Caki2 (cell line): ENCODE measurements around the gene RNF213. TPM values are rescaled to one million over a fixed set of nuclear protein-coding genes. Genes with fewer than 3 reads are reported as not detected.
"Not testable (repeated sequence)": the region's sequence is repeated elsewhere in the genome, so short reads cannot be mapped to it uniquely, and the experiment has no call there.

Experiments
- DNase-seq: peaks from one replicate; pipeline ENCODE4 v3.0.0-alpha.2; 2015; ENCODE audit warnings: low read depth
- in situ Hi-C: cut with HindIII; loops from 2 replicates; pipeline ENCODE4 v1.10.0; 2016; ENCODE audit warnings: low sequenced_read_pairs, low pct_unique_long_range_greater_than_20kb, mixed read lengths
- total RNA-seq: library from RNA; depleted of rRNA; stranded (reverse); fragments of >200 nt; shearing (Covaris generic); gene quantifications from 2 replicates; pipeline ENCODE4 v1.2.3, GENCODE V29; 2014; ENCODE audit warnings: low replicate concordance

The RNF213 gene
- total RNA-seq, 1 experiment from 2014 or later, result 49.8 TPM

DNA sequence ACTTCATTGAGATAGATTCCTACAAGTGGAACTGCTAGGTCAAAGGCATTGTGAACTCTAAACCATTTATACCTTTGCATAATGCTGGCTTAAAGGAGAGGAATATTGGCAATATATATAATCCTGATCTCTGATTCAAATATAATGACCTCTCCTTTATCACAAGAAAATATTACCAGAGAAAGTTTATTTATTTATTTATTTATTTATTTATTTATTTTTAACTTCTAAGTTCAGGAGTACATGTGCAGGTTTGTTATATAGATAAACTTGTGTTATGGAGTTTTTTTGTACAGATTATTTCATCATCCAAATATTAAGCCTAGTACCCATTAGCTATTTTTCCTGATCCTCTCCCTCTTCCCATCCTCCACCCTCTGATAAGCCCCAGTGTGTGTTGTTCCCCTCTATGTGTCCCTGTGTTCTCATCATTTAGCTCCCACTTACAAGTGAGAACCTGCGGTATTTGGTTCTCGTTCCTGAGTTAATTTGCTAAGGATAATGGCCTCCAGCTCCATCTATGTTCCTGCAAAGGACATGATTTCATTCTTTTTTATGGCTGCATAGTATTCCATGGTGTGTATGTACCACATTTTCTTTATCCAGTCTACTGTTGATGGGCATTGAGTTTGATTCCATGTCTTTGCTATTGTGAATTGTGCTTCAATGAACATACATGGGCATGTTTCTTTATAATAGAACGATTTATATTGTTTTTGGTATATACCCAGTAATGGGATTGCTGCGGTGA lies 38.9 kb downstream of the RNF213 start:
- in situ Hi-C loops, DNase-seq: not testable (repeated sequence)

DNA sequence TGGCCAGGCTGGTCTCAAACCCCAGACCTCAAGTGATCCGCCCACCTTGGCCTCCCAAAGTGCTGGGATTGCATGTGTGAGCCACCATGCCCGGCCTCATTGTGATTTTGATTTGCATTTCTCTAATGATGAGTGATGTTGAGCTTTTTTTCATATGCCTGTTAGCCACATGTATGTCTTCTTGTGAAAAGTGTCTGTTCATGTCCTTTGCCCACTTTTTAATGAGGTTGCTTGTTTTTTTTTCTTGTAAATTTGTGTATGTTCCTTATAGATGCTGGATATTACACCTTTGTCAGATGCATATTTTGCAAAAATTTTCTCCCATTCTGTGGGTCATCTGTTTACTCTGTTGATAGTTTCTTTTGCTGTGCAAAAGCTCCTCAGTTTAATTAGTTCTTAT lies 40.1 kb downstream of the RNF213 start:
- DNase-seq, in situ Hi-C loops: not testable (repeated sequence)

DNA sequence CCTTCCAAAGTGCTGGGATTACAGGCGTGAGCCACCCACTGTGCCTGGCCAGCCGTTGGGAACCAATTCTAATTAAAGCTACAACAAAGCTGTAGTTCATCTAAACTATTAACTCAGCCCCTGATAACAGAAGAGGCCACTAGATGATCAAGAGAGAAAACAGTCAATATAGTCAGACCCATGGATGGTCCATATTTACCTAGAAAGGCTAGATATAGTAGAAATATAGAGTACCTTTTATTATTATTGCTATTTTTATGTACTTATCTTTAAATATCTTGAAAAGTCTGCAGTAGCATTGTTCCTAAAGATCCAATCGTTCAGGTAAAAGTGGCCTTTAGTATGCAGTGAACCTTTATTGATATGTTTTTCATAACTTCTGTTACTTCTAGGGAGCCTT lies 43.2 kb downstream of the RNF213 start:
- in situ Hi-C loops, result no loop called here
- no peak for DNase-seq

DNA sequence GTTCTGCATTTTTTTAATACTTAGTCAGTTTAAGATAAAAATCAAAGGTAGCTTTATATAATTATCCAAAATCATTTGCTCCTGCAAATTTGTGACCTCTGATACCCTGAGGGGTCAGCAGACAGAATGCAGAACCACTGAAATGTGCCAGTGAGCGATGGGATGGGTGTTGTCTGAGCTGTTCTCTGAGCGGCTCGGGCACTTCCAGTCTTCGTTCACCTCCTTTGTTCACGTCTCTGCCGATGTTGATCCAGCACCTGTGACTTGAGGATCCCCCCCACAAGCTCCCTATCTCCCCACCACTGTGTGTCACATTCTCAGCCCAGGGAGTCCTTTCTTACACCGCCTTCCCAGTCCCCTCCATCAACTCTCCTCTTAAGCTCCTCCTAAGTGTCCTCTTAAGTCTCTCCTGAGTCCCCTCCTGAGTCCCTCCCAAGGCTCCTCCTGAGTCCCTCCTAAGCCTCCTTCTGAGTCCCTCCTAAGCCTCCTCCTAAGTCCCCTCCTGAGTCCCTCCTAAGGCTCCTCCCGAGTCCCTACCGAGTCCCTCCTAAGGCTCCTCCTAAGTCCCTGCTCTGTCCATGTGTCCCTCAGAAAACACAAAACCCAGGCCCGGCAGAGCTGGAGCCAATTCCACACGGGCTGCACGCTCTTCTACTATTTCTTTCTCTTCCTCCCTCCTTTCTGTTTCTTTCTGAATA lies 47.5 kb downstream of the RNF213 start:
- in situ Hi-C loops, result no loop called here
- no peak for DNase-seq

DNA sequence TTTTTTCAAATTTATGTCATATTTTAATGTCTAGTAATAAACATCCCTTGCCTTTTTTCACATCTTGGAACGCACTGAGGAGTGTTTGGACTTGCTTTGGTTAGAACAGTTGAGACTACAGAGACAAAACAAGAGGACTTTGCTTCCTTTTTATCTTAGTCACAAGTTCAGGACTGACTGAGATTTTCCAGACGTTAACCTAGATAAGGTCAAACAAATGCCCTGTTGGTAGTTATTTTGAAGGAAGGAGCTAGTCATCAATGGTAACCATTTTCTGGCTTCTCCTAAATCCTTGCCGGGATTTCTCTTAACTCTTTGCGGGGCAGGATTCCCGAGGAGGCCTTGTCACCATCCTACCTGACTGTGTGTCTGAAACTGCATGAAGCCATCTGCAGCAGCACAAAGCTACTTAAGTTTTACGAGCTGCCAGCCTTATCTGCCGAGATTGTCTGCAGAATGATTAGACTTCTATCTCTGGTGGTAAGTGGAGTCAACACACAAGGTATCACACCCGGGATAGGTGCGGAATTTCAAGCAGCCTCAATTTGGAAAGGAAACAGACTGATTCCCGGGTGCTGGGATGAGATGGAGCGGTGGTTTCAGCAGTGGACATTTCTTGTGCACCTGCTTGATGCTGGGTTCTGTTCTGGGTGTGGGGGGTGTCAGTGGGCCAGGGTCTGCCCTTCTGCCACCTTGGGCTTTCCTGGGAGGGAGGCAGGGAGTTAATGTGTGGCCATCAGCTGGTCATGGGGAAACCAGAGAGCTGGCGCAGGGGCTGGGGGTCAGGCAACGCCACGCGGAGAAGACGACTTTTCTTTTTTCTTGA lies 48.3 kb downstream of the RNF213 start:
- DNase-seq, result no peak
- in situ Hi-C loops, result no loop called here

DNA sequence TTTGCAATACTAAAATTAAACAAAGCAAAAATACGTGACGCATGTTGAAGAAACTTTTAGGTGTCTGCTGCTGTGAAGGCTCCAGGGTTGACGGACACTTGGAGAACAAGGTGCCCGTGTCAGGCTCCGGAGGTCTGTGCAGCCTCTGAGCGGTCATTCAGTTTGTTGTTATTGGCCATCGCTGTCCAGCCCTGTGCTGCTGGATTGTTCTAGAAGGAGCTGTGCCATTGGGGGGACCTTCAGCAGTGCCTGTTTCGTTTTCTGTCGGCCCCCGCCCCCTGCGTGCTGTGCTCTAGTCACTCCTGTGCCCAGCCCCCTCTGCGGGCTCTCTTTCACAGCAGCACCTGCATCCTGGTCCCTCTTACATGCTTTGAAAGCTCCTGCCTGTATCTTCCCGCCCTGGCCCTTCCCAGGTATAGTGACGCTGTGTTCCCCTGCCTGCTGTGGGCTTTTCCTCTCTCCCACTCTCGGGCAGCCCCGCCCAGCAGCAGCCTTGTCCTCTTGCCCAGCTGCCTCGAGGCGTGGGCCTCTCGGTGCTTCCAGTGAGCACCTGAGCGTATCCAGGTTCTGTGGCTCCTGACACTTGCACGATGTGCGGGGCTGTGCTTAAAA lies 50.7 kb downstream of the RNF213 start:
- in situ Hi-C loops, result no loop called here
- no peak for DNase-seq

DNA sequence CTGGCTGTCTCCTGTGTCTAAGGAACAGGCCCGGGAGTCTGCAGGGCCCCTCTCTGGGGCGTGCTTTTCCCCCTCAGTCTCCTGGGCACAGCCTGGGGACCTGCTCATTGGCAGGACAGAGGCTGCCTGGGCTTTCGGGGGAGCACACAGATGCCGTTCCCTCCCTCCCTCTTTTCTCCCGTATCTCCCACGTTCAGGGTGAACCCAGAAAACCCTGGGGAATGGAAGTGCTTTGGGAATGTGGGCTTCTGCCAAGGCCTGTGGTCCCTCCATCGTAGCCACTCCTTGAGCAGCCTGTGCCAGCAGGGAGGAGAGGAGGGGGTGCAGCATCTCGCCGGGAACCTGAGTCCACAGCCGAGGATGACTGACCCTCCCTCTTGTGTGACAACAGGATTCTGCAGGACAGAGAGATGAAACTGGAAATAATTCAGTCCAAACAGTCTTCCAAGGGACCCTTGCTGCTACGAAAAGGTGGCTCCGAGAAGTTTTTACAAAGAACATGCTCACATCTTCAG lies 52.0 kb downstream of the RNF213 start:
- in situ Hi-C loops, result no loop called here

DNA sequence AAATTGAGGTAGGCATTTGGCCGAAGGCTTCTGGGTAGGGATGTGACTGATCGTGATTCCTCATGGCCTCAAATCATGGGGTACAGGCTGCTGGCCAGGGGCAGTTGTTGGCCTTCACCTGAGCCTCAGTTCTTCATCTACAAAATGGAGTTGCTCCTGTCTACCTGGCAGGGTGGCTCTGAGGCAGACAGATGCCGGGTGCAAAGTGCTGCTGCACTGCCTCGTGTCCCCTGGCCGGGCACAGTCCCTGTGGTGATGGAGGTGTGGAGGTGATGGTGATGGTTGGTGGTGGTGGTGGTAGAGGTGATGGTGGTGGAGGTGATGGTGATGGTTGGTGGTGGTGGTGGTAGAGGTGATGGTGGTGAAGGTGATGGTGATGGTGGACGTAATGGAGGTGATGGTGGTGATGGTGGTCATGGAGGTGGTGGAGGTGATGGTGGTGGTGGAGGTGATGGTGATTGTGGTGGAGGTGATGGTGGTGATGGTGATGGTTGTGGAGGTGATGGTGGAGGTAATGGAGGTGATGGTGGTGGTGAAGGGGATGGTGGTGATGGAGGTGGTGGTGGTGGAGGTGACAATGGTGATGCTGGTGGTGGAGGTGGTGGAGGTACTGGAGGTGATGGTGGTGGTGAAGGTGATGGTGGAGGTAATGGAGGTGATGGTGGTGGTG lies 52.6 kb downstream of the RNF213 start:
- in situ Hi-C loops, result no loop called here
- no peak for DNase-seq

More for the DNA sequence above, 52.0 kb downstream of the RNF213 start:
- DNase-seq, result no peak

DNA sequence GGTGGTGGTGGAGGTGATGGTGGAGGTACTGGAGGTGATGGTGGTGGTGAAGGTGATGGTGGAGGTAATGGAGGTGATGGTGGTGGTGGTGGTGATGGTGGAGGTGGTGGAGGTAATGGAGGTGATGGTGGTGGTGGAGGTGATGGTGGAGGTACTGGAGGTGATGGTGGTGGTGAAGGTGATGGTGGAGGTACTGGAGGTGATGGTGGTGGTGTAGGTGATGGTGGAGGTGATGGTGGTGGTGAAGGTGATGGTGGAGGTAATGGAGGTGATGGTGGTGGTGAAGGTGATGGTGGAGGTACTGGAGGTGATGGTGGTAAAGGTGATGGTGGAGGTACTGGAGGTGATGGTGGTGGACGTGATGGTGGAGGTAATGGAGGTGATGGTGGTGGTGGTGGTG lies 53.3 kb downstream of the RNF213 start:
- DNase-seq, in situ Hi-C loops: not testable (repeated sequence)

DNA sequence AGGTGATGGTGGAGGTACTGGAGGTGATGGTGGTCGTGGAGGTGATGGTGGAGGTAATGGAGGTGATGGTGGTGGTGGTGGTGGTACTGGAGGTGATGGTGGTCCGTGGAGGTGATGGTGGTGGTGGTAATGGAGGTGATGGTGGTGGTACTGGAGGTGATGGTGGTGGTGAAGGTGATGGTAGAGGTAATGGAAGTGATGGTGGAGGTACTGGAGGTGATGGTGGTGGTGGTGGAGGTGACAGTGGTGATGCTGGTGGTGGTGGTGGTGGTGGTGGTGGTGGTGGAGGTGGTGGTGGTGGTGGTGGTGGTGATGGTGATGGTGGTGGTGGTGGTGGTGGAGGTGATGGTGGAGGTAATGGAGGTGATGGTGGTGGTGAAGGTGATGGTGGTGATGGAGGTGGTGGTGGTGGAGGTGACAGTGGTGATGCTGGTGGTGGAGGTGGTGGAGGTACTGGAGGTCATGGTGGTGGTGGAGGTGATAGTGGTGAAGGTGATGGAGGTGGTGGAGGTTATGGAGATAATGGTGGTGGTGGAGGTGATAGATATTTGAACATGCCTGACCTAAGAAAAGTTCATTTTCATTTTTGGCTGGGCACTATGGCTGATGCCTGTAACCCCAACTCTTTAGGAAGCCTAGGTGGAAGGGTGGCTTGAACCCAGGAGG lies 55.0 kb downstream of the RNF213 start:
- no peak for DNase-seq
- in situ Hi-C loops, result no loop called here

DNA sequence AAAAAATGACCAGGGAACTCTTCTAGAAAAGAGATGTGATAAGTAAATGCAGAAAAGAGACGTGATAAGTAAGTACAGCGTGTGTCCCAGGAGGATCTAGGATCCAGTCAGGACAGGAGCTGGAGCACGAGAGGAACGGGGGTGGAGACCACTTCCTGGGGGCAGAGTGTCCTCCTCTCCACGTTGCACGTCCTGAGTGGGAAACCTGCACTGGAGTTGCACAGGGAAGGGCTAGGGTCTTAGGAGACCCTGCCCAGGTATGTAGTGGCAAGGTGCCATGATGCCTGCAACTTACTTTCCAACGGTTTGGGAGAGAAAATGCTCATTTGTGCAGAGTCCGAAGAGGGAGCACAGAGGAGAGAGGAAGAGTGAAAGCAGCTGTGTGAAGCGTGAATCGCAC lies 55.8 kb downstream of the RNF213 start:
- in situ Hi-C loops, result no loop called here
- no peak for DNase-seq

DNA sequence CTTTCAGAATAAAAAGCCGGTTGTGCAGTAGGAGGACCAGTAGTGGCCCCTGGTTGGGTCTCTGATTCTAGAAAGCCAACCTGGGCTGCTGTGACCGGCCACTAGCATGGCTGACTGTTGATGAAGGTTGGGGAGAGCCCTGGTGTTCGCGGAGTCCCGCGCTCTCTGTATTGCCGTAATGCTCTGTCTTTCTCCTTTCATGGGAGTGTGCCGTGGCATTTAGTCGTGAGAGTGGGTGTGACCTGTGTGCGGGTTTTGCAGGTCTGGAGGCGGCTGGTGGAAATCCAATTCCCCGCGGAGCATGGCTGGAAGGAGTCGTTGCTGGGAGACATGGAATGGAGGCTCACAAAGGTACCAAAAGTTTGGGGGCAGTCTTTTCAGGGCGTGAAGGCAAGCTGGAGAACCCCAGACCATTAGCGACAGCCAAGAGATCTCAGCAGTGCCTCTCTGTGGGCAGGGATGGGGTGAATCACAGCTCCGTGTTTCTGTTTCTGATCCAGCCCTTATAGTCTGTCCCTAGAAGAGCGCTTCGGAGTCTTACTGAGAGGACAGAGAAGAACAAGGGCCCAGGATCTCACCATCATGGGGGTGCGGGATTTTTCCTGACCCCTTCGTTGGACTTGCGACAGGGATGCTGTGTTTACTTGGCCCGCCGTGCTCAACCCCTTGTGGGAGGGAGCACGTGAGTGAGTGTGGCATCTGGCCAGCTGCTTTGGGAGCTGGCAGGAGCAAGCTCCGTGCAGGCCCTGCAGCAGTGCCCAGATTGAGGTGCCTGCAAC lies 56.5 kb downstream of the RNF213 start:
- in situ Hi-C loops, result no loop called here
- no peak for DNase-seq

DNA sequence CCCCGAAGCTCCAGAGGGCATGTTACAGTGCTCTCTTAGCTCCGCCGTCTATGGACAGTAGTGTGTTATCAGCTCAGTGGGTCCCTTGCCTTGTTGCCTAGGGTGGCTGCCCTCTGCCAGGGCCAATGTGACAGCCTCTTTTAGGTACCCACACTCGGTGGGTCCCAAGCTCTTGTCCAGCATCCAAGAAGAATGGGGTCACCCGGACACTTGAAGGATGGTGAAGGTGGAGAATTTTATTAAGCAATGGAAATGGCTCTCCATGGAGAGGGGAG lies 57.0 kb downstream of the RNF213 start:
- in situ Hi-C loops, result no loop called here
- no peak for DNase-seq

DNA sequence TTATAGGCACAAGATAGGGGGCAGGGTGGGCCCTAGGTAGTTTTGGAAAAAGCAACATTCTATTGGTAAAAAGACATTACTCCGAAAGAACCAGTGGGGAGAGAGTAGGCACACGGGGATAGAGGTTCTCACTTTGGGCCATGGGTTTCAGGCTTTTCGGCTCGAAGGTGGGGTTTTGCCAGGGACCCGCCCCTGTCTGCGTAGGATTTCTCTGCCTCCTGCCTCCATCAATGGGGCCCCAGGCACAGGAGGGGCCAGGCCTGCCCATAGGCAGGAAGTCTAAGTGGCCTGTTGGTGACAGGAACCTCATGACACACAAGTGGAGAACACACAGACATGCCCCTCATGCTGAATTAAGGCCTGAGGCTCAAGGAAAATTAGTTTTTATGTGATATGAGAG lies 57.5 kb downstream of the RNF213 start:
- in situ Hi-C loops, result no loop called here
- no peak for DNase-seq

DNA sequence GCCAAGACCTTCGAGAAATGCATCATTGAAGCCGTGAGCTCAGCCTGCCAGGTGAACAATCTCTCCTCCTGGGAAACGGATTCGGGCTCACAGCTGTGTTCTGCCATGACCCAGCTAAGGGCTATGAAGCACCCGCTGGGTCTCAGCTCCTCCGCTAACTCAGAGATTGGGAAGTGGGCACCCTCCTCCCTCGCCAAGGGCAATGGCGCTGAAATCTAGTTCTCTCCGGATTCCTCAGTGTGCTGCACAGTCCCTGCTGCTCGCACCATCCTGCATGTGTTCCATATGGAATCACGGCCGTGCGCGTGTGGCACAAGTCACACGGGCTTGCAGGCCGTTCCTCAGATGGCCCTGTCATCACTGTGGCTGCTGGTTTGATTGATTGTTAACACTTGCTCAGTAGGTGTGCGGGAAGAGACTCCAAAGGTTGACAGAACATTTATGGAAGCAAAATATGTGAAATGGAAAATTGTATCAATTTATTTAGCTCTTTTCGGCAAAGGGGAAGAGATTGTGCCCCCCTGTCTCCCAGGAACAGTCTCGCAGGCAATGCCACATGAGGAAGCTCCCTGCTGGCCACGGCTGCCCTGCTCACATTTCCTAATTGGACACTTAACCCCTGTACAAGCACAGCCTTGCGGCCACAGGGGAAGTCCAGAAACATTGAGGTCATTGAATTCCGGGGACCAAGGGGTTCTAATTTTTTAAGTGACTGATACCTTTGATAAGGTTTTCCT lies 58.8 kb downstream of the RNF213 start:
- in situ Hi-C loops, result no loop called here
- DNase-seq, result no peak

DNA sequence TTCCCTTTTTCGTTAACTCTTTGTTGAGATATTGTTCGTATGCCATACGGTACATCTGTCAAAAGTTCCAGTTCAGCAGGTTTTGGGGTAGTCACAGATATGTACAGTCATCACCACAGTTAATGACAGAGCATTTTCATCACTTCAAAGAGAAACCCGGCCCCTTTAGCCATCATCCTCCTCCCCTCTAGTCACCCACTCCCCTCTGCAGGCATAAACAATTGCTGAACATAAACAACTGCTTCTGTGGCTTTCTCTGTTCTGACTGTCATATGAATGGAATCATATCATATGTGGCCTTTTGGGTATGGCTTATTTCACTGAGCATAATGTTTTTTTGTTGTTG lies 59.3 kb downstream of the RNF213 start:
- no peak for DNase-seq
- in situ Hi-C loops, result no loop called here

DNA sequence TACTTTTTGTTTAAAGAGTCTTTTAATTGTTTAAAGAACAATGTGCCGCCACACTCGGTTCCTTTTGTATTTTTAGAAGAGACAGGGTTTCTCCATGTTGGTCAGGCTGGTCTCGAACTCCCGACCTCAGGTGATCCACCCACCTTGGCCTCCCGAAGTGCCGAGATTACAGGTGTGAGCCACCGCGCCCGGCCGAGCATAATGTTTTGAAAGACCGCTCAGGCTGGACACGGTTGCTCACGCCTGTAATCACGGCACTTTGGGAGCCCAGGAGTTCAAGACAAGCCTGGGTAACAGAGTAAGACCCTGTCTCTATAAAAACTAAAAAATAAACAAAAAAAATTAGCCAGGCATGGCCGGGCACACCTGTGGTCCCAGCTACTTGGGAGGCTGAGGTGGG lies 59.8 kb downstream of the RNF213 start:
- no peak for DNase-seq
- in situ Hi-C loops, result no loop called here
